Smooth muscle cell (in vitro differentiated cells): Measurements from ENCODE around the gene TMEM107. TPM values are rescaled to one million over a fixed set of nuclear protein-coding genes. Genes with fewer than 3 reads are reported as not detected.

Experiments
- DNase-seq: peaks from one replicate; lab custom pipeline; 2025; ENCODE audit not compliant: unreplicated experiment; lab: John Stamatoyannopoulos, UW
- H2AFZ ChIP-seq: fragments of 200-600 bp; sonication (generic); 2 replicates; pipeline ENCODE4 v1.6.0; 2016; ENCODE audit warnings: antibody characterized with exemption, low read depth, mild to moderate bottlenecking
- H3F3A ChIP-seq: fragments of 200-600 bp; sonication (generic); 2 replicates; pipeline ENCODE4 v1.6.0; 2017; ENCODE audit warnings: antibody characterized with exemption, low read depth
- H3K27ac ChIP-seq: fragments of 200-600 bp; sonication (generic); 2 replicates; pipeline ENCODE4 v1.5.1; 2016; ENCODE audit warnings: low read depth, mild to moderate bottlenecking
- H3K27me3 ChIP-seq: fragments of 200-600 bp; sonication (generic); 2 replicates; pipeline ENCODE4 v1.6.1; 2016; ENCODE audit warnings: low read depth, mild to moderate bottlenecking
- H3K36me3 ChIP-seq: fragments of 200-600 bp; sonication (generic); 2 replicates; pipeline ENCODE4 v1.5.1; 2016; ENCODE audit warnings: low read depth
- H3K4me1 ChIP-seq: fragments of 200-600 bp; sonication (generic); 2 replicates; pipeline ENCODE4 v1.5.1; 2016; ENCODE audit warnings: low read depth
- H3K4me2 ChIP-seq: fragments of 200-600 bp; sonication (generic); 2 replicates; pipeline ENCODE4 v1.6.0; 2016; ENCODE audit warnings: mild to moderate bottlenecking
- H3K4me3 ChIP-seq: fragments of 200-600 bp; sonication (generic); 2 replicates; pipeline ENCODE4 v1.5.1; 2016; ENCODE audit warnings: mild to moderate bottlenecking
- H3K79me2 ChIP-seq: fragments of 200-600 bp; sonication (generic); 2 replicates; pipeline ENCODE4 v1.6.0; 2016; ENCODE audit warnings: low read depth, mild to moderate bottlenecking
- H3K9ac ChIP-seq: fragments of 200-600 bp; sonication (generic); 2 replicates; pipeline ENCODE4 v1.6.0; 2016; ENCODE audit warnings: low read depth
- H3K9me3 ChIP-seq: fragments of 200-600 bp; sonication (generic); replicated peaks from 2 replicates; pipeline ENCODE4 v1.5.1; 2016; ENCODE audit warnings: low read depth
- H4K20me1 ChIP-seq: fragments of 200-600 bp; sonication (generic); 2 replicates; pipeline ENCODE4 v1.6.0; 2016; ENCODE audit warnings: low read depth
- CTCF ChIP-seq: fragments of 200-600 bp; sonication (generic); IDR thresholded peaks from 2 replicates; pipeline ENCODE4 v1.5.1; 2017; ENCODE audit warnings: borderline replicate concordance, mild to moderate bottlenecking, antibody characterized with exemption; ENCODE audit not compliant: insufficient read depth, poor library complexity, severe bottlenecking
- WGBS: methylation state at CpG from one replicate; pipeline ENCODE4 v1.1.7; 2016; ENCODE audit warnings: low lambda C conversion rate; 5-methylcytosine and 5-hydroxymethylcytosine counted together
- polyA plus RNA-seq: library from polyadenylated mRNA; unstranded; fragments of >200 nt; fragmentation: Nextera tagmentation; extraction: Ambion mirVana; gene quantifications from 2 replicates; pipeline ENCODE4 v1.2.1, GENCODE V29; 2016
- total RNA-seq: library from RNA; depleted of rRNA; stranded (reverse); fragments of >200 nt; gene quantifications from 2 replicates; pipeline ENCODE4 v1.2.3, GENCODE V29; 2014

TMEM107 gene
- total and polyA plus RNA-seq, 2 experiments from 2014 or later, result 36.0 to 66.7 TPM

DNA sequence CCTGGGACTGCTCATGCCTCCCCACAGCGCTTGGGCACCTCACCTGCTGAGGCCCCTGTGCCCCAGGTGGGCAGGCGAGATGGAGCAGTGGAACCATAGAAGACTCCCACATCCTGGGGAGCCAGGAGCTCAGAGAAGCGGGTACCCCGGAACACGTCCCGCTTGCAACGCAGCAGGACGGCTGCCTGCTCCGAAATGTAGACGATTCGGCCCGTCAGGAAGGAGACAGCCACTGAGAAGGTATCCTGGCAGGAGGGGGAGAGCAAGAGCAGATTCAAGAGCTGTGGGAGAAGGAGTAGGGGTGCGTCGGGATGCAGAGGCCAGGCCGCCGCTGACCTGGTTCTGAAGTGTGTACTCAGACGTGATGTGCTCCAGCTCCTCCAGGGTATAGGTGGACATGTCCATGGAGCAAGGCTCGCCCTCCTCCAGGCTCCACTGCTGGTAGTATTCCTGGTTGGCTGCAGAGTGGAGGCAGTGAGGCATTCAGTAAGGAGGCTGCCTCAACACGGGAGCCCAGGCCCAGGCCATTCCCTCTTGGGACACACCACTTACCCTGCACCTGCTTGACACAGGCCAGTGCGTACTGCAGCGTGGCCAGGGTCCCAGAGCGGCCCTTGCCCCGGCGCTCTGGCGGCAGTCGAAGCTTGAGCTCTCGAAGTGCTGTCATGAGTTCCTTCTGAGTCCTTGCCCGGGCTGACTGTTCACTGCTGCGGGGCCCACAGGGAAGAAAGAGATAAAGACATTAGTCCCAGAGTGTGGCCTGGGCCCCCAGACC, 26.6 kb downstream of the TMEM107 start:
- H3K27me3 ChIP-seq, result no peaks in the 10 kb centered on the region
- H3F3A ChIP-seq, result peaks cover 10% of the 10 kb centered on the region

DNA sequence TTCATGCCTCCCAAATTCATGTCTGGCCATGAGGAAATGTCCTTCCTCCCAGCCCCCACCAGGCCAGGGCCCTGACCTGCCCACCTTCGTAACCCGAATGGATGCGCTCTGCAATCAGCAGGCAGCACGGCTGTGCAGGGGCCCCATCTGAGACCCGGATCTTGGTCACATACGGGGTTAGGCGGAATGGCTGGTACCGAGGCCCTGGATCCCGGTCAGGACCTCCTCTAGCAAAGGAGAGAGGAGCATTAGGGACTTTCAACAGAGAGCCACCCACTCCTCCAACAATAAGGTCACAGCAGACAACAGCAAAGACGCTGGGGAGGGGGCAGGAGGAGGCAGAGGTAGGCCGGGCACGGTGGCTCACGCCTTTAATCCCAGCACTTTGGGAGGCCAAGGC, 27.6 kb downstream of the TMEM107 start:
- H3K27ac ChIP-seq, result no peak overlapping the region
- DNase-seq, result no peak
- no peaks in the 10 kb centered on the region for H3K9me3 ChIP-seq
- no peak overlapping the region for H3K4me2 ChIP-seq
- H3K9ac ChIP-seq, result no peak overlapping the region
- no peak overlapping the region for H2AFZ ChIP-seq
- H3K27me3 ChIP-seq, result no peaks in the 10 kb centered on the region
- peaks cover 10% of the 10 kb centered on the region for H3F3A ChIP-seq
- peaks cover 90% of the 10 kb centered on the region for H4K20me1 ChIP-seq
- no peak overlapping the region for H3K4me3 ChIP-seq
- H3K79me2 ChIP-seq, result peaks cover 10% of the 10 kb centered on the region
- peaks cover 5% of the 10 kb centered on the region for H3K36me3 ChIP-seq
- H3K4me1 ChIP-seq, result peaks cover 9% of the 10 kb centered on the region
- no peak for TF ChIP-seq CTCF
- 96% methylated on average over 13 of the region's 13 CpGs for WGBS

More for the DNA sequence above, 26.6 kb downstream of the TMEM107 start:
- 97% methylated on average over 29 of the region's 29 CpGs for WGBS
- Histone ChIP-seq H3K9ac (no peak overlapping the region), H2AFZ (no peak overlapping the region), H4K20me1 (peaks cover 82% of the 10 kb centered on the region), H3K4me1 (peaks cover 11% of the 10 kb centered on the region), H3K9me3 (no peaks in the 10 kb centered on the region), H3K36me3 (peaks cover 5% of the 10 kb centered on the region), H3K4me2 (no peak overlapping the region), H3K27ac (no peak overlapping the region), H3K4me3 (no peak overlapping the region), H3K79me2 (peaks cover 10% of the 10 kb centered on the region)
- DNase-seq, result no peak
- TF ChIP-seq CTCF, result no peak

- no peak for DNase-seq
- no peak overlapping the region for H2AFZ ChIP-seq
- peaks cover 86% of the 10 kb centered on the region for H4K20me1 ChIP-seq
- H3K27me3 ChIP-seq, result no peaks in the 10 kb centered on the region
- peaks cover 5% of the 10 kb centered on the region for H3K36me3 ChIP-seq
- H3K4me1 ChIP-seq, result peaks cover 5% of the 10 kb centered on the region
- H3K9ac ChIP-seq, result no peak overlapping the region
- WGBS, result 95% methylated on average over 13 of the region's 13 CpGs
- no peak overlapping the region for H3K27ac ChIP-seq
- peaks cover 5% of the 10 kb centered on the region for H3F3A ChIP-seq
- TF ChIP-seq CTCF, result no peak
- H3K4me2 ChIP-seq, result no peak overlapping the region
- no peak overlapping the region for H3K4me3 ChIP-seq
- peaks cover 10% of the 10 kb centered on the region for H3K79me2 ChIP-seq
- H3K9me3 ChIP-seq, result no peaks in the 10 kb centered on the region
These were observed 28.3 kb downstream of the TMEM107 start for GRCh38 chr17:8147805-8148404.
